ENCODE results near the gene KCNJ11.
"Not testable (repeated sequence)": the region's sequence is repeated elsewhere in the genome, so short reads cannot be mapped to it uniquely, and the experiment has no call there.

The KCNJ11 gene

GRCh38 chr11:17388609-17389210, at the start of gene KCNJ11:
Gene KCNJ11 (minus strand): TSS chr11:17388659. CDS start chr11:17388091, 568 bp downstream.
- no peak for DNase-seq

GRCh38 chr11:17437366-17437765, 48.9 kb upstream of the KCNJ11 start:
- DNase-seq, result no peak

- DNase-seq, result no peak
Observed at GRCh38 chr11:17434108-17434507, 45.6 kb upstream of the KCNJ11 start.

DNA sequence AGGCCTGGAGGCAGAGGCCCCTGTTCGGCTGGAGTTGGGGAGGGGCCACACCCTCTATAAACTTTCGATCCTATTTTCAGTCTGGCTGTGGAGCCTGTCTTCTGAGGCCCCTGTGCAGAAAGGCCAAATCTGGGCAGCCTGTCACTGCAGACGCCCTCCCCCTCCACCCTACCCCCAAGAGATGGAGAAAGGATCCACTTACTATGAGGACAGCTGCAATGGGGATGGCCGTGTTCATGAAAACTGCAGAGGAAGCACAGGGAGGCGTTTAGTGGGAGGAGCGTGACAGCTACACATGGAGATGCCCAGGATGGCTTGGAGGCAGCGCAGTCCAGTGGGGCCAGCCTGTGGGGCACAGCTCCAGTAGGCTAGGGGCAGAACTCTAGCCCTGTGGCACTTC, 43.5 kb upstream of the KCNJ11 start:
- DNase-seq, result no peak

- no peak for DNase-seq
Observed at GRCh38 chr11:17431139-17431538, 42.7 kb upstream of the KCNJ11 start.

GRCh38 chr11:17430616-17431015, 42.2 kb upstream of the KCNJ11 start:
- DNase-seq, result no peak

- no peak for DNase-seq
Observed at GRCh38 chr11:17428925-17429324, 40.5 kb upstream of the KCNJ11 start.

DNA sequence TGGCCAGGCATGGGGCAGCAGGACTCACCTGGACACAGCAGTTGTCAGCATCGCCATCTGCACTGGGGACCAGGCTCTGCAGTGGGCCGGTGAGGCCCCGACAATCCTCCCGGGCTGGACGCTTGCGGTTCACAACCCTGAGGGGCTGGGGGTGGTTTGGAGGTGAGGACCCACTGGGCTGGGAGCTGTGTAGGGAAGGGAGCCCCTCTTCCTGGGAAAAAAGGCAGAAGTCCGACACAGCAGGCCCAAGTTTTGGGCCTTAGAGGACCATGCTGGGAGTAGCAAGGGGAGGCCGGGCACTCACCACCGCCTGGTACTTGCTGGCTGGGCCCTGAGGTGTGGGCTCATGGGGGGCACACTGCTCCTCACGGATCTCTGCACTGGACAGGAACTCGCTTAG, 39.8 kb upstream of the KCNJ11 start:
- DNase-seq, result no peak

GRCh38 chr11:17426233-17426632, 37.8 kb upstream of the KCNJ11 start:
- not testable (repeated sequence) for DNase-seq

DNA sequence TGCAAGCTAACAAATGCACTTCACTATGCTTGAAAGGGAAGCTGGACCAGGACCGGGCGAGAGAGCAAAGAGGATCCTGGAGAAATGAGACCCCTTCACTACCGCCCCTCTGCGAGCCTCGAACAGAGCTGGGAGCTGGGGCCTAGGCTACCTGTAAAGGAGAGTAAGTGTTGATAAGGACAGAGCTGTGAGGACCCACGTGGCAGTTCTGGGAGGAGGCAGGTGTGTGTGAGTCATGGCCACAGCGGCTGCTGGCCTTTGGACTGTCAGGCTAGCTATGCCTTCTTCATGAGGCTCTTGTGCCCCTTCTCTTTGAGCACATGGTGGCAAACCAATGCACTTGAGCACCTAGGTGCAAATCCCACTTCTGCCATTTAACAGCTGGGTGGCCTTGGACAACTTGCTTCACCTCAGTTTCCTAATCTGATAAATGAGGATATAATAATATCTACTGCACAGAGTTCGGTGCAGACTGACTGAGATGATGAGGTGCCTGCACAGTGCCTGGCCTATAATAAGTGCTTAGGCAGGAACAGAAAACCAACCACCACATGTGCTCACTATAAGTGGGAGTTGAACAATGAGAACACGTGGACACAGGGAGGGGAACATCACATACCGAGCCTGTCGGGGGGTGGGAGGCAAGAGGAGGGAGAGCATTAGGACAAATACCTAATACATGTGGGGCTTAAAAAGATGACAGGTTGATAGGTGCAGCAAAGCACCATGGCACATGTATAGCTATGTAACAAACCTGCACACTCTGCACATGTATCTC, 35.3 kb upstream of the KCNJ11 start:
- no peak for DNase-seq

GRCh38 chr11:17421781-17422180, 33.3 kb upstream of the KCNJ11 start:
- no peak for DNase-seq

GRCh38 chr11:17418444-17419081, 30.1 kb upstream of the KCNJ11 start:
- no peak for DNase-seq

GRCh38 chr11:17416492-17416891, 28.0 kb upstream of the KCNJ11 start:
- DNase-seq, result no peak

GRCh38 chr11:17415523-17416104, 27.2 kb upstream of the KCNJ11 start:
- DNase-seq, result no peak

DNA sequence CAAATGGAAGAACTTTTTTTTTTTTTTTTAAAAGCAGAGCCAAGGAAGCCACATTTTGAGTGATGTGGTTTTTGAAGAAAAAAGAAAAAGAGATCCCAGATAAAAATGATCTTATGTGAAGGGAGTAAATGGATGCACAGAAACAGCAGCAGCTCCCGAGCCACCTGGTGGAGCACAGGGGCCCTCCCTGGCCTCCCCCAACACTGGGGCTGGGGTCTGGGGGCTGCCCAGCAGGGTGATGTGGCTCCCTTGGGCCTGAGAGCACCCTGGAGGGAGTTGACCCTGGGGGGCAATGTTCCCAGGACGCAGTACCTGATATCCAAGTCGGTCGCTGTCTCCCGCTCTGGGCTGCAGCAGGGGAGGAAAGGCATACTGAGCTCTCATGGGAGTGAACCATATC, 26.5 kb upstream of the KCNJ11 start:
- no peak for DNase-seq

DNA sequence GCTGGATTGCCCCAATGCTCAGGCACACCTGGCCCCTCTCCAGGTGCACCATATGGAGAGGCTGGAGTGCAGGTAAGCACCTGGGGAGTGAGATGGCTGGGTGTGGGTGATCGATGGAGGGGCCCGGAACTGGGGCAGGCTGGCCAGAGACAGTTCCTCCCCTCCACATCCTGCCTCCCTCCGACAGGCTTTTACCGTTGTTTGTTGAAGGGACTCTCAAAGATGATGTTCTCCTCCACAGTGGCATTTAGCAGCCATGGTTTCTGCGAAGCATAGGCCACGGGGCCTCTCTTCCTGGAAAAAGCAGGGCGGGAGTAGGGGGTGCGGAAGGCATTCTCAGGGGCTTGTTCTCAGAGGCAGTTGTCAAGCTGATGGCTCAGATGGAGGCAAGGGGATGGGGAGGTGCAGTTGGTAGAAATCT, 25.9 kb upstream of the KCNJ11 start:
- no peak for DNase-seq

- no peak for DNase-seq
Observed at GRCh38 chr11:17413414-17414316, 25.2 kb upstream of the KCNJ11 start.

DNA sequence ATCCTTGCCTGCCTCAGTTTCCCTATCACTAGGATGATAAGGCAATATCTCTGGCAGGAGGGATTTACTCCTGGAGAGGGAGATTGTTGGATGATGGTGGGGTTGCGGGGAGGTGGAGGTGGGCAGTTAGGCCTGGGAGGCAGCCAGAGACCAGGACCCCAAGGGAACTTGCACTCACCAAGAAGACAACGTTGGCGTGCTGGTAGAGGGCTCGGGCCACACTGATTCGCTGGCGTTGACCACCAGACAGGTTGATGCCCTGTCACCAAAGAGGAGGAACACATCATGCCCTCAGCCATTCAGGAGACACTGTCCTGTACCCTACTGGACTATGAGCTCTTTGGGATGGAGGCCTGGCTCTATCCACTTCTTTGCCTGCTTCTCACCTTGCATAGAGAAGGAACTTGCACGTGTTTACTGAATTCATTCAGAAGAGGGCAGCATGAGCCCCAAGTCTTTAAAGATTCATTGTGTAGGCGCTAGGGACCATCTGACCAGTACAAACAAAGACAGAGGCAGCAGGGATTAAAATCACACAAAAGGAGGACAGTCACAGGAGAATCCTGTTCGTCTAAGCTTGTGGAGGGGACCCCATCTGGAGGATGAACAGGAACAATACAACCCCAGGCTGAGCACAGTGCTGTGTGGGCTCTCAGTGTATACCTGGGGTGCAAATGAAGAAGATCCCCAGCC, 24.2 kb upstream of the KCNJ11 start:
- DNase-seq, result no peak

- no peak for DNase-seq
Observed at GRCh38 chr11:17411418-17411817, 23.0 kb upstream of the KCNJ11 start.

DNA sequence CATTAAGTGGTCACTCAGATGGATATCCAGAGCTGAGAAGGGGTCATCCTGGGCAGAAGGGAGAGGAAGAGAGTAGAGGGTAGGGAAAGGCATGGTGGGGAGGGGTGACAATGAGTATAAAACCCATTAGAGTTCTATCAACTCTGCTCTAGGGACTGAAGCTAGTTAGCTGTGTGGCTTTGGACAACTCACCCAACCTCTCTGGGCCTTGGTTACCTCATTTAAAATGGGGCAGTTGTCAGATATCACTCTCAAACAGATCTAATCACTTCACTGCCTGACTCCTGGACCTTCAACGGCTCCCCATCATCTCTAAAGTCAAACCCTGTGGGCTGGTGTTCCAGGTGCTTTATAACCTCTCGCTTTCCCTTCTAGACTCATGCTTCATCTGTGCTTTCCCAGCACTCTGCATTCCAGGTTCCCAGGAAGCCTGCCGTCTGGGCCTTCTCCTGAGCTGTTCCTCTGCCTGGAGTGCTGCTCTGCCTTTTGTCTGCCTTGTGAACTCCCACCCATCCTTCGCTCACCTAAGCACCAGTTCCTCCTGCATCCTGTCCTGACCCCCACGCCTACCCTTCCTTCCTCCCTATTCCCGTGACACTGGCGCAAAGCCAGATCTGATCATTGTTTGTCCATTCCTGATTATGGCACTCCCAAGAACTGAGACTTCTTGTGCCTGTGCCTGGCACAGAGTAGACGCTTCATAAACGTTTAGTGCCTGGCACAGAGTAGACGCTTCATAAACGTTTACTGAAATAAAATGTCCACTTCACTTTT, 22.3 kb upstream of the KCNJ11 start:
- DNase-seq, result no peak

- DNase-seq, result no peak
Observed at GRCh38 chr11:17408641-17409040, 20.2 kb upstream of the KCNJ11 start.
